M059J (cell line): Measurements from ENCODE around the gene AHCYL2. TPM values are rescaled to one million over a fixed set of nuclear protein-coding genes. Genes with fewer than 3 reads are reported as not detected.
"Not testable (repeated sequence)": the region's sequence is repeated elsewhere in the genome, so short reads cannot be mapped to it uniquely, and the experiment has no call there.

Experiments used
- DNase-seq: peaks from one replicate; pipeline ENCODE4 v3.0.0-alpha.2; 2012; ENCODE audit warnings: low read depth
- total RNA-seq: library from RNA; depleted of rRNA; stranded (reverse); fragments of >200 nt; shearing (Covaris generic); gene quantifications from 2 replicates; pipeline ENCODE4 v1.2.3, GENCODE V29; 2014

Gene AHCYL2
- total RNA-seq, 1 experiment from 2014 or later, result 8.2 TPM

DNA sequence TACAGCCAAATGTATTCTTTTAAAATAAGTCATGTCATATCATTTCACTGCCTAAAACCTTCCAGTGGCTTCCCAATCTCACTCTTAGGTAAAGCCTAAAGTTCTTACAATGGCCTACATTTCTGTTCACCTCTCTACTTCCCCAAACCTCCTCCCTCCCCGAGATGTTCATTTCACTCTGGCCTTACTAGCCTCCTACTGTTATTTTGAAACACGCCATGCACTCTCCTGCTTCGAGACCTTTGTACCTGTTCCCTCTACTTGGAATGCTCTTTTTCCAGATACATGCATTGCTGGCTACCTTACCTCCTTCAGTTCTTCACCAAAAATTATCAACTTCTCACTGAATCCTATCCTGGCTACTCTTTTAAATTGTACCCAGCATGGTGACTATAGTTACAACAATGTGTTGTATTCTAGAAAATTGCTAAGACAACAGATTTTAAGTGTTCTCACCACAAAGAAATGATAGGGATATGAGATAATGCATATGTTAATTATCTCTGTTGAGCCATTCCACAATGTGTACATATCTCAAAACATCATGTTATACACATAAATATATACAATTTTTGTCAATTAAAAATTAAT is 158.8 kb downstream of the AHCYL2 start:
- no peak for DNase-seq

DNA sequence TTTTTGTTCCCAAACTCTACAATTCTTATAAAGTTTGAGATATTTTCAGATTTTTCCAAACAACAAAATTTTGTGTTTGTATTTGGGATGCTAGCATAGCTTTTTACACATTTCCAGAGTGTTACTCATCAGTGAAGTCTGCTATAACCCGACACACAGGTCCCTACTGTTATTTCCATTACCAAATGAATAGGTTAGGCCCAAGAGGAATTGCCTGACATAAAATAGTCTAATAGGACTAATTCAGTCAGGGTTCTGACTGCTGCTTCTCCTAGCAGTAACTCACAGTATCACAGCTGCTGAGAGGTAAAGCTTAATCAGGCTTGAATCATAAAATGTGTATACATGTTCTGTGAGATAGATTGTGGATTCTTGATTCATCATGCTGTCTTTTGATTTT is 160.3 kb downstream of the AHCYL2 start:
- no peak for DNase-seq

DNA sequence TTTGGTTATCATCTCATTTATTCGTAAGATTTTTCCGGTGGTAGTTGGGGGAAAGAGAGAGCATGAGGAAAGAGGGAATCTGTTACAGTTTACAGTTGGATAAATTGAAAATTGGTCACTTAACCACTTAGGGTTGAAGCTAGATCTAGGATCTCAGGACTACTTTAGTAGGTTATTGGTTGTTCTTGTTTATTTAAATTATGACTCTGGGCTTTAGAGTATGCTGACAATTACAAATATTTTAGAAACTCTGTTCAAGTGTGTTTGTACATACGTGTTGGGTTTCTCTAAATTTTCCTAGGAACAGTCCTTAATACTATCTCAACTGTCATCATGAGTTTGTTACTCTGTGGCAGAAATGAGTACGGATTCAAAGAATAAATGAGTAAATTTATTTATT is 160.8 kb downstream of the AHCYL2 start:
- no peak for DNase-seq

DNA sequence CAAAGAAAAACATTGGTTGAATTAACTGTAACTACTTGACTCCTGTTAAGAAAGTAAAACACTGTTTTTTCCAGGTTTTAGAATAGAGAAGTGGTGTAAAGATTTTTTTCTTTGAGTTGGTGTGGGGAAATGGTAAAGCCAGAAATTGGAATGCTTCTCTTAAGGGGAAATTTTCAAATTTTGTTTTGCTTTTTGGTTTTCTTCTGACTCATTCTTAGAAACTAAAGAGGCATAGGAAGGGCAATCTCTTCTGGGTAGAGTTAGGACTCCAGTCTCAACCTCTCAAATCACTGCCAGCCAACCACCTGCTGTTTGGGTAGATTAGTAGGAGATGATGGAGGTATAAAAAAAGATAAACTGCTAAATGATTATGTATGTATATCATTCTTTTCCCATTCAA is 161.7 kb downstream of the AHCYL2 start:
- DNase-seq, result no peak

DNA sequence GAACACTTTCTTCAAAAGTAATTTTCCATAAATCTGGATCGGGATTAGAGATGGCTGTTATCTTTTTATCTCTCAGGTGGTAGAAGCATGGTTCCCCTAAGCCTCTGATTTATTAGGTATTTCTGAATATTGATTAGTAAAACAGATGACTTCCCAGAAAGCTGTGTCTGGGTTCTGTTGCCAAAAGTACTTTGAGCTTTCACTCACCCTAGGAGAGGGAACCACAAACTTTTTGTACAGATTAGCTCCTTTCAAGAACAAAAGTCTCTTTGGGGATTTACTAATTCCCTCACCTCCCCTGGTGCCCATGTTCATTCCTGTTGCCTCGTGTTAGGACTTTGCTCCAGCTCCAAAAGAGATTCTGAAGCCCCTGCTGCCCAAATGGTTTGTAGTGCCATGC is 162.7 kb downstream of the AHCYL2 start:
- no peak for DNase-seq

DNA sequence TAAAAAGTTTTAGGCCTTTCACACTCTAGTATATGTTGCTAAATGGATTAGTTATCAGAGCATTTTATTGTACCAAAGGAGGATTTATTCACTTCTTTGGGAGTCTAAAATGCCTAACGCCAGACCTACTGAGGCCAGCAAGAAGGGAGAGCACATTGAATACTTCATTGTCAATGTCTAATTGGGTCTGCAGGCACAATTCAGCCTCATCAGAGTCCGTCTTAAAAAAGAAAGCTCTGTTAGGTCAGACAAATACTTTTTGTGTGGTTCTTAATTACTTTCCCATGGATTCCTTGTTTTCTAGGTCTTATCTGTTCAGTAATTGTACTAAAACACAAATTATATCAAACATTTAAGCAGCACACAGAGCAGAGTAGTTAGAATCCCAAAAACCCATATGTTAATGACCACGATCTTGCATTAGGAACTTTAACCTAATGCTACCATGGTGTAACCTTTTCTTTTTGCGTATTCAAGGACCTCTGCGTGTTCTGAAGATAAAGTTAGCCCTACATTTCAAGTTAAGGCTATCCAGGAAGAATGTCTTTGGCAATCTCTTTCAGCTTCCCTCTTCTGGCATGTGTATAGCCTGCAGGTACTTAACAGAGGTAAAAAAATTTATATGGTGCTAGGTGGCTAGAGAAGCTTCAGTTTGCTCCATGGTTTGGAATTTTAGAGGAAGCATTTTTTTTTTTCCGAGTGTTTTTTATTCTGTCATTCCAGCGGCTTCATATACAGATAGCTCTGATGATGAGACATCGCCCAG is 163.7 kb downstream of the AHCYL2 start:
- no peak for DNase-seq

DNA sequence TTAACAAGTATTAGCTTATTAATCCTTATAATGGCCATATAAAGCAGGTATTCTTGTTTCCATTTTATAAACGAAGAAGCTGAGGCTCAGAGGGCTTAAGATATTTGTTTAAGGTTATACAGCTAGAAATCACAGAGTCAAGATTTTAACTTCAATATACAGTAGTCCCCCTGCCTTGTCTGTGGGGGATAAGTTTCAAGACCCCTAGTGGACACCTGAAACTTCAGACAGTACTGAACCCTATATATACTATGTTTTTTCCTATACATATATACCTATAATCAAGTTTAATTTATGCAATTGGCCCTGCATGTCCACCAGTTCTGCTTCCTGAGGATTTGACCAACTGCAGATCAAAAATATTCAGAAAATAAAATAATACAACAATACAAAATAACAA is 165.0 kb downstream of the AHCYL2 start:
- DNase-seq, result no peak

DNA sequence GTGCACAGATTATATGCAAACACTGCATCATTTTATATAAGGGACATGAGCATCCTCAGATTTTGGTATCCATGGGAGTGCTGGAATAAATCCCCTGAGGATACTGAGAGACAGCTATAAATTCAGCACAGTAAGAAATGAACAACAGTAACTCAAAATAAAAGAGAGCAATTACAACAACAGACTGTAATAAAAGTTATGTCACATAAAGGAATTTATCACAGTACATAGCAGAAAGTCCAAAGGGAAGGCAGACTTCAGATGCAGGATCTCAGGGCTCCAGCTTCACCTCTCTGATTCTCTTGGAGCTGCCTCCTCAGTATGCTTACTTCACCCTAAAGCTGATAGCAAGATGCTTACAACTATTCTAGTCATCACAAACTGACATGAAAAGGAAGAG is 165.5 kb downstream of the AHCYL2 start:
- no peak for DNase-seq

DNA sequence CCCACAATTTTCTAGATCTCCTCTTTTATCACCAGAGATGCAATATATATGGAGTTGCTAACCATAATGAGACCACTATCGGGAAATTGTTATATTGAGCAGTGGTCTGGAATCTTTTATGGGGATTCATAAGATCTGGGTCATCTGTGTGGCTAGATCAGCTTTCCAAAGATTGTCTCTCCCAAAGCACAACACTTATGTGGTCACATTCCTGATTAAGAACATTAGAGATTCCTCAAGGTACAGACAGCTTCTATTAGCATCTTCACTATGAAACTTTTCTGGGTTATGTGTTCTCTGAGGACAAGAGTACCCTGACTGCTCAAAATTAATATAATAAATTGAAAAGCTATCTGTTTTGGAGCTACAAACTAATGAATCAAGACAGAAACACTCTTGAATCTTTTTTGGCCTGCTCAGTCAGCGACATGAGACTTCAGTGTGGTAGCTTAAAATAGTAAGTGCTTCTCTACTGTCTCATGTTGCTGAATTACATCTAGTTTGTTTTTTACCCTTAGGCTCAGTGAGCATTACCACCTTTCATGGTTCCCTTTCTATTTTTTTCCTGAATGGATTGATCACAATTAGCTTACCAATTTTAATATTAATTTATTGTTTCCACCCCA is 166.8 kb downstream of the AHCYL2 start:
- no peak for DNase-seq

DNA sequence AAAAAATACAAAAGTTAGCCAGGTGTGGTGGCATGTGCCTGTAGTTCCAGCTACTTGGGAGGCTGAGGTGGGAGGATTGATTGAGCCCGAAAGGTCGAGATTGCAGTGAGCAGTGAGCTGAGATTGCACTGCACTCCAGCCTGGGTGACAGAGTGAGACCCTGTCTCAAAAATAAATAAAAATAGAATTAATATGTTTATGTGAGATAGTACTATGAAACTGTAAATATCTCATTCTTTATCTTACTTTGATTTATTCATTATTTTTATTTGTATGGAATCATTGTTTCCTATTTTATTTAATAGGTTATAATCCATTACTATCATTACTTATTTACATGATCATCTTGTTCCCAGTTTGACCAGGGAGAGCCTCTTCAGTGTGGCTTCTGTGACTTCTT is 168.4 kb downstream of the AHCYL2 start:
- no peak for DNase-seq

DNA sequence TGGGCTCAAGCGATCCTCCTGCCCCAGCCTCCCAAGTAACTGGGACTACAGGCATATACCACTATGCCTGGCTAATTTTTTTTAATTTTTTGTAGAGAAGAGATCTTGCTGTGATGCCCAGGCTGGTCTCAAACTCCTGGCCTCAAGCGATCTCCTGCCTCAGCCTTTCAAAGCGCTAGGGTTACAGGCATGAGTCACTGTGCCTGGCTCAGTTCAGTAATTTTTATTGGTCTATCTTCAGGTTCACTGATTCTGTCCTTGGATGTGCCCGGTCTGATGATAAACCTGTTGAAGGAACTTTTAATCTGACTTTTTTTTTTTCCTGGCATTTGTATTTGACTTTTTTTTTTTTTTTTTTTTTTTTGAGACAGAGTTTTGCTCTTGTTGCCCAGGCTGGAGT is 169.3 kb downstream of the AHCYL2 start:
- DNase-seq, result peak; percentile 65

DNA sequence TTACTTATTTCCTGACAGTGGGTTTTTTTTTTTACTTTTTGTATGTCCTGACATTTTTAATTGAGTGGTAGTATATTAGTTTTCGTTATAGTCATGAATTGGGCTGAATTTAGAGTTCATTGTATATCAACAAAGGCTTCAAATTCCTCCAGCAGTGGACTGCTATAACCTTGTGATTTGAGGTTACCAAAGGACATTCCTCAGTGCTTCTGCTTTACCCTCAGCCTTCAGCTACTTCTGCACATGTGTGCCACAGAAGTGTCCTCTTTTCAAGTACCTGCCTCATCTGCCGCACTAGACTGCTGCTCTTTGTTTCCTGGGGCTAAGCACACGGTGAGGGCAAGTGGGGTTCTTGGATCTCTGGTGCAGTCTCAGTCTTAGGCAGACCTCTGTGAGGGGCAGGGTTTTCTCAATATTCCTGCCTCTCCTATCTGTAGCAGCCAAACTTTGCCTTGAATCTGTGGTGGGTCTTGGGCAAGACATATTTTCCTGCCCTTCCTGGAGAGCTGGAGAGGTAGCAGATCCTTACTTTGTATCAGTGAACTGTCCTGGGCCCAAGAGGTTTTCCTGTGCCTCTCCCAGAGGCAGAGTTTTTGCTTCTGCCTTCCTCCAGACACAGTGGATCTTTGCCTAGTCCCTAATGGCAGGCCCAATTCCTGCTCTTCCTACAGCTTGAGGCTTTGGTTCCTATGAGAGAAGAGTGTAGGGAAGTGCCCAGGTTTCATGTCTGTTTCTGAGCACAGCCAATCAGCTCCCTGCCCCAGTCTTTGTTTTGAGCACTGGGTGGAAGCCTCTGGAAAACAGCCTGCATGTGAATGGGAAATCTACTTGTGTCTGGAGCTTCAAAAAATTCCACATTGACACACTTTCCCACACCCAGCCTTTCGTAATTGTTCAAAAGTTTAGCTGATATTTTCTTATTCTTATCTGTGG is 170.4 kb downstream of the AHCYL2 start:
- DNase-seq, result no peak

DNA sequence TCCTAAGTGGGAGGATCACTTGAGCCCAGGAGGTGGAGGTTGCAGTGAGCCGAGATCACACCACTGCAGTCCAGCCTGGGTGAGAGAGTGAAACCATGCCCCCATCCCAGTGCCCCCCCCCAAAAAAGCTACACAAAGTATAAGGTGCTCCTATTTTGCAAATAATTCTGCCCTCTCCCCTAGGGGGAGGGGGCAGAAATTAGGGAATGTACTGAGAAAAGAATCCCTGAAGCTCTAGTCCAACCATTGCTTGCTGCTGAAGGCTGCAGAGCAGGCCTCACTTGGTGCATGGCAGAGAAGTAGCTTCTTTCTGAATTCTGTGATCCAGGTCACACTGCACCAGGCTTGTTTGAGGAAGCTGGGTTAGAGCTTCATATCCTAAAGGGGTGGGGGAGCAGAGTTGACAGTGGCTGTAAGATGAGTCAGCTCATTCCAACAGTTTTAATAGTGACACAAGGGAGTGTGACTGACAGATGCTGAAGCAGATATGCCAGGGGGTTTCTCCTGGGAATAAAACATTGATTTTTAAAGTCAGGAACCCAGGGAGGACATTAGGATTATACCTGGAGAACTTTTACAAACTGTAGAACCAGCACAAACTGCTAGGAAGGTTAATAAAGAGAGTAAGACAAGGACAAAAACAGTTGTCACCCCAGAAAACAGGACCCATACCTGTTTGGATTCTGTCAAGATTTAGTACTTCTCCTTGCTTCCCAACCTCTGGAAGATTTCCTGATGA is 176.6 kb downstream of the AHCYL2 start:
- DNase-seq, result peak; percentile 76

DNA sequence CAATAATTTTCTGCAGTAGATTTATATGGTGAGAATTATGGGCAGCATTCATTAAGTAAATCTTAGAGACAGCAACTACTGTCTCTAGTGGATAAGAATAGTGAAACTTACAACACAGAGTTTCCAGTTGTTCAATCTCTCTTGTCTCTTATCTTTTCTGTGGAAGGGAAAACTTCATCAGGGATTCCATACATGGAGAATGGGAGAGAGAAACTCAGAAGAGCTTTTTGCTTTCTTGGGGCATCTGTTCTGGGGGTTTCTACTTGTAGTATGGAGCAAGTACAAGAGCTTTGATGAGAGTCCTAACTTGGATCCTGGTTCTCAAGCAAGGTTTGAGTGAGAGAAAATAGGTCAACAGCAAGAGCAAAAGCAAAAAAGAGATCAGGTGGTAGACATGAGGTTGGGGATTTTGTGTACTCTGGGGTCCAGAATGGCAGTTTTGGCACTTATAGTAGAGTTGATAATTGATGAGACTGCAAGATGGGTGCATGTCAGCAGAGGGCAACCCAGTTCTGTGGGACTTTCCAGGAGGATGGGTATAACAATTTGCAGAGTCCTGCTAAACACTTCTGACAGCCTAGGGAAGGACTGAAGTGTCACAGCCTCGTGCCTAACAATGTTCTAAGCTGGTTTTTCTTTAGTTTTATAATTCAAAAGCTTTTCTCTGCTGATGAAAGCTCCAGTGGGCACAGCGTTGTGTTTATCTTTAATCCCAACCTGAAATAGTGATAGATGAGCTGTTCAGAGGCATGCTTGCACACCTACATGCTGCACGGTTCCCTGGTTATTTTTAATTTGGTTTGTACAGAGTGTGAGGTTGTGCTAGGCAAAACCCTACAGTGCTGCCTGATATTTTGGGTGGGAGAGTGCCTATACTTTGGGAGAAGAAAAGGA is 177.4 kb downstream of the AHCYL2 start:
- DNase-seq, result peak; percentile 16

DNA sequence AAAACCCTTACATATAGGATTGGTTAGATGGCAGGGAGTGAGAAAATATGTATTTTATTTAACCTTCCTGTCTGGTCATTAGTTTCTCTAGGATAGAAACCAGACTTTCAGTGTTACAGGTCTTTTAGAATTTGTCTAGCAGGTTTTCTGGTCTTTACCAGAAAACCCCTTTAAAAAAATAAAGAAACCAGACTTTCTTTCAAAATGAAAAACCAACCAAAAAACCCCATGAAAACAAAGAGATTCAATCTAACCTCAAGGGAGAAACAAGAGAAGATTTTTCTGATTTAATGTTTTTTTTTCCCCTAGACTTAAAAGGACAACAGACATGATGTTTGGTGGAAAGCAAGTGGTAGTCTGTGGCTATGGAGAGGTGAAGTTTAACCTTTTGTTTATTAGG is 180.7 kb downstream of the AHCYL2 start:
- no peak for DNase-seq

DNA sequence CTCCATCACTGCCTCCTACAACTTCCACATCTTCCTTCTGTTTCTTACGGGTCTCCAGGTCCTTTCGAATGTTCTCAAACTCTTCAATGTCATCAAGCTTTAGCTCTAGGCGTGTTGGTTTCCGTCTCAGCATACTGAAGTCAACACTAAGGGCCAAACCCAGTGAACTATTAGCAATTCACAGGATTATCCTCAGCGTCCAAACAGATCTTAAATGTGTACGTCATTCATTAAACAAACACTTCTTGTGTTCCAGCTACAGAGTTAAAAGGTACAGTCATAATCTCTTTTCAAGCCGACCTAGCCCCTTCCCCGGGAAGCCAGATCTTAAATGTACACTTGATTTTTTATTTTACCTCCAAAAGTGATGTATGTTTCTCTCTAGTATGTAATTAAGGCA is 185.4 kb downstream of the AHCYL2 start:
- DNase-seq, result not testable (repeated sequence)

DNA sequence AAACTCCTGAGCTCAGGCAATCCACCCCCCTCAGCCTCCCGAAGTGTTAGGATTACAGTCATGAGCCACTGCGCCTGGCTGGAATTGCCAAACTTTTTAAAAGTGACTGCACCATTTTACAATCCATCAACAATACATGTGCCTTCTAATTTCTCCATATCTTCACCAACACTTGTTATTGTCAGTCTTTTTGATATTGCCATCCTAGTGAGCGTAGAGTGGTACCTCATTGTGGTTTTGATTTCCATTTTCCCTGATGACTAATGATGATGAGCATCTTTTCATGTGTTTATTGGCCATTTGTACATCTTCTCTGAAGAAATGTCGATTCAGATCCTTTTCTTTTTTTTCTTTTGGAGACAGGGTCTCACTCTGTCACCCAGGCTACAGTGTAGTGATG is 187.7 kb downstream of the AHCYL2 start:
- DNase-seq, result no peak

DNA sequence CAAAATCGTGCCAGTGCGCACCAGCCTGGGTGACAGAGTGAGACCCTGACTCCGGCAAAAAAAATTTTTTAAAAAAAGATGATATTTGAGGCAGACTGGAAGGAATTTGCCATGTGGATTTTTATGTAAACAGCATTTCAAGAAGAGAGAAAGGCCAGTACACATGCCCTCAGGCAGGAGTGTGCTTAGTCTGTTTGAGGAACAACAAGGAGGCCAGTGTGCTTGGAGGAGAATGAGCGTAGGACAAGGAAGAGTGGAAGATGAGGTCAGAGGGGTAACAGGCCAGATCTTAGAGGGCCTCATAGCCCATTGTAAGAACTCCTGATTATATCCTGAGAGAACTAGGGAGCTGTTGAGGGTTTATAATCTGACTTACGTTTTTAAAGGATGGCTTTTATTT is 192.2 kb downstream of the AHCYL2 start:
- DNase-seq, result peak; percentile 17

DNA sequence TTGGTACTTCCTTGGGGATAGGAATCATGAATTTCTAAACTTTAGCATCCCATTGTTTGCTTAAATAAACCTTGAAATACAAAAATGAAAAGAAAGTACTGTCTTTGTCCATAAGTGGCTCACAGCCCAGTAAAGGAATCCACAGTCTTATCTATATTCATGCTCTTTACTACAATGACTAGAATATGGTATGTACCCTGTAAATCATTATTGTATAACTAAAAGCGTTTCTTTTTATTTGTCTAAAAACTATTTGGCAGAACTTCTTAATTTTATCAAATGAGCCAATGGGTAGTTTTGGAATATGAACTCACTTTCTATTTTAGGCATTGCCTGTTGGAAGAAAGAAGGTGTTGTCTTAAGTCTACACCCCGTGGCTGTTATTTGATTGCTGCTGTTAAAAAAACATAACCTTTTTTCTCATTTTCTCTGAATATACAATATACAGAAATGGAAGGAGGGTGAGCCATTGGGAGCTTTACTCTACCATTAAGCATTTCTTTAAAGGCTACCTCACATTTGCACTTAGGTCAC is 197.0 kb downstream of the AHCYL2 start:
- no peak for DNase-seq

DNA sequence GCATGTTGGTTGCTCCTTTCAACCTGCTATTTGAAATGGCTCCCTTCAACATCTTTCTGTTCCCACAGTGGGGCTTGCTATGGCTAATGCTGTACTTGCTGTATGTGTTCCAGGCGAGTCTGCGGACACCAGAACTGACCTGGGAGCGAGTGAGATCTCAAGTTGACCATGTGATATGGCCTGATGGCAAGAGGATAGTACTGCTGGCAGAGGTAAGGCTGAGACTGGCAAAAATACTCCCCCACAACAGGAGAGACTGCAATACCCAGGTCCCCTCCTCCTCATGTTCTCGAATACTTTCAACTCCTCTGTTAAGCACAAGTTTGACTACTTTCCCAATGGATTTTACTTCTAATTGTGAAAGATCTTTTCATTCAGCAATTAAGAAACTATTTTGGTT is 197.9 kb downstream of the AHCYL2 start:
- no peak for DNase-seq
